Trophoblast cell (in vitro differentiated cells and primary cell): ENCODE results near the gene TXN.
"Not testable (repeated sequence)": the region's sequence is repeated elsewhere in the genome, so short reads cannot be mapped to it uniquely, and the experiment has no call there.

Experiments
- DNase-seq, 2 donors: peaks; one replicate each; pipeline ENCODE4 v3.0.0-alpha.2; 2016
- H2AFZ ChIP-seq: 2 replicates; pipeline ENCODE4 v1.6.1; 2013; ENCODE audit warnings: low read length, moderate library complexity, mild to moderate bottlenecking; ENCODE audit not compliant: insufficient read depth, poor library complexity
- H2AK5ac ChIP-seq: 2 replicates; pipeline ENCODE4 v1.6.1; 2013; ENCODE audit warnings: mild to moderate bottlenecking, low read length
- H2BK120ac ChIP-seq: 2 replicates; pipeline ENCODE4 v1.6.1; 2013; ENCODE audit warnings: low read length, mild to moderate bottlenecking, moderate library complexity; ENCODE audit not compliant: insufficient read depth, poor library complexity
- H2BK12ac ChIP-seq: 2 replicates; pipeline ENCODE4 v1.6.1; 2013; ENCODE audit warnings: mild to moderate bottlenecking, low read length, moderate library complexity
- H2BK5ac ChIP-seq: 2 replicates; pipeline ENCODE4 v1.6.1; 2013; ENCODE audit warnings: low read length, low read depth, moderate library complexity, mild to moderate bottlenecking; ENCODE audit not compliant: poor library complexity
- H3K14ac ChIP-seq: 2 replicates; pipeline ENCODE4 v1.6.1; 2013; ENCODE audit warnings: mild to moderate bottlenecking, low read length
- H3K18ac ChIP-seq: 2 replicates; pipeline ENCODE4 v1.6.1; 2013; ENCODE audit warnings: mild to moderate bottlenecking, low read length
- H3K23ac ChIP-seq: 2 replicates; pipeline ENCODE4 v1.6.1; 2013; ENCODE audit warnings: low read length
- H3K27ac ChIP-seq: 2 replicates; pipeline ENCODE4 v1.5.1; 2013; ENCODE audit warnings: low read depth, mild to moderate bottlenecking, inconsistent platforms, low read length, moderate library complexity
- H3K27me3 ChIP-seq: 2 replicates; pipeline ENCODE4 v1.6.1; 2013; ENCODE audit warnings: inconsistent platforms, mild to moderate bottlenecking, low read length, moderate library complexity; ENCODE audit not compliant: insufficient read depth
- H3K36me3 ChIP-seq, 2 experiments: 1 replicate in 1 of 2; 2 replicates in 1 of 2; pipeline ENCODE4 v1.6.1; 2013; ENCODE audit warnings: low read length in 2 of 2, mild to moderate bottlenecking in 2 of 2, moderate library complexity in 1 of 2; ENCODE audit not compliant: insufficient read depth in 2 of 2, control insufficient read depth in 1 of 2
- H3K4ac ChIP-seq: 2 replicates; pipeline ENCODE4 v1.6.1; 2013; ENCODE audit warnings: low read depth, mild to moderate bottlenecking, low read length, moderate library complexity
- H3K4me1 ChIP-seq, 2 experiments: 1 replicate in 1 of 2; 2 replicates in 1 of 2; pipeline ENCODE4 v1.6.1; 2013; ENCODE audit warnings: low read length in 2 of 2, mild to moderate bottlenecking in 2 of 2, moderate library complexity in 1 of 2; ENCODE audit not compliant: insufficient read depth in 2 of 2, control insufficient read depth in 1 of 2
- H3K4me2 ChIP-seq: 2 replicates; pipeline ENCODE4 v1.6.1; 2013; ENCODE audit warnings: inconsistent platforms, mild to moderate bottlenecking, low read length, moderate library complexity
- H3K4me3 ChIP-seq: 2 replicates; pipeline ENCODE4 v1.5.1; 2013; ENCODE audit warnings: mild to moderate bottlenecking, low read depth, low read length, inconsistent platforms
- H3K79me1 ChIP-seq: one replicate; pipeline ENCODE4 v1.6.1; 2013; ENCODE audit warnings: low read length
- H3K79me2 ChIP-seq: 2 replicates; pipeline ENCODE4 v1.6.1; 2013; ENCODE audit warnings: low read length, mild to moderate bottlenecking; ENCODE audit not compliant: control insufficient read depth, insufficient read depth, poor library complexity
- H3K9ac ChIP-seq: 2 replicates; pipeline ENCODE4 v1.6.1; 2013; ENCODE audit warnings: mild to moderate bottlenecking, low read length
- H3K9me3 ChIP-seq: 2 replicates; pipeline ENCODE4 v1.6.1; 2013; ENCODE audit warnings: low read depth, mild to moderate bottlenecking, control low read depth, inconsistent platforms, low read length; ENCODE audit not compliant: insufficient read depth
- H4K12ac ChIP-seq: 2 replicates; pipeline ENCODE4 v1.6.1; 2013; ENCODE audit warnings: low read depth, mild to moderate bottlenecking, low read length, moderate library complexity
- H4K8ac ChIP-seq: 2 replicates; pipeline ENCODE4 v1.6.1; 2013; ENCODE audit warnings: low read depth, mild to moderate bottlenecking, low read length, moderate library complexity
- H4K91ac ChIP-seq: one replicate; pipeline ENCODE4 v1.6.1; 2013; ENCODE audit warnings: low read depth, mild to moderate bottlenecking, low read length, moderate library complexity
- WGBS: extraction: QIAGEN DNeasy Blood & Tissue Kit; methylation state at CpG from one replicate; pipeline ENCODE4 v1.1.7; 2013; ENCODE audit warnings: missing lambda C conversion rate; ENCODE audit not compliant: insufficient read length, insufficient coverage; ENCODE audit errors: extremely low coverage; 5-methylcytosine and 5-hydroxymethylcytosine counted together

The TXN gene

GRCh38 chr9:110206389-110206788, 49.9 kb downstream of the TXN start:
- no peaks in the 10 kb centered on the region for H3K79me2 ChIP-seq
- H3K14ac ChIP-seq = no peak overlapping the region
- H3K27me3 ChIP-seq = no peaks in the 10 kb centered on the region
- no peak overlapping the region for H3K27ac ChIP-seq
- no peak overlapping the region for H4K91ac ChIP-seq
- DNase-seq = no peak
- H3K79me1 ChIP-seq = no peaks in the 10 kb centered on the region
- H3K4ac ChIP-seq = no peak overlapping the region
- no peak overlapping the region for H3K9ac ChIP-seq
- no peak overlapping the region for H4K12ac ChIP-seq
- no peaks in the 10 kb centered on the region for H3K36me3 ChIP-seq
- whole genome bisulfite sequencing = no CpG with 5 or more reads among the region's 1 CpG
- H2BK120ac ChIP-seq = no peak overlapping the region
- no peak overlapping the region for H3K18ac ChIP-seq
- H2AFZ ChIP-seq = no peak overlapping the region
- no peak overlapping the region for H3K23ac ChIP-seq
- H3K4me1 ChIP-seq = peaks cover 6 to 10% of the 10 kb centered on the region in 2 experiments
- H2BK12ac ChIP-seq = no peak overlapping the region
- peaks cover 3% of the 10 kb centered on the region for H3K9me3 ChIP-seq
- H3K4me3 ChIP-seq = no peak overlapping the region
- no peak overlapping the region for H3K4me2 ChIP-seq
- no peak overlapping the region for H2AK5ac ChIP-seq
- no peak overlapping the region for H4K8ac ChIP-seq
- H2BK5ac ChIP-seq = no peak overlapping the region

DNA sequence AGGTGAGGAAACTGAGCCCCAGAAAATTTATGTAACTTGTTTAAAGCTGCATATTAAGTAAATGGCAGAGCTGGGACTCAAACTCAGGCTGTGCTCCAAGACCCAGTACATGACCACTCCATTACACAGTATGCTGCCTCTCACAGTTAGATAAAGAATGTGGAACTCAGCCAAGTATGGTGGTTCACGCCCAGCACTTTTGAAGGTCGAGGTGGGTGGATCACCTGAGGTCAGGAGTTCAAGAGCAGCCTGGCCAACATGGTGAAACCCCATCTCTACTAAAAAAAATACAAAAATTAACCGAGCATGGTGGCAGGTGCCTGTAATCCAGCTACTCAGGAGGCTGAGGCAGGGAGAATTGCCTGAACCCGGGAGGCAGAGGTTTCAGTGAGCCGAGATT, 50.7 kb downstream of the TXN start:
- H2BK12ac ChIP-seq = not testable (repeated sequence)

DNA sequence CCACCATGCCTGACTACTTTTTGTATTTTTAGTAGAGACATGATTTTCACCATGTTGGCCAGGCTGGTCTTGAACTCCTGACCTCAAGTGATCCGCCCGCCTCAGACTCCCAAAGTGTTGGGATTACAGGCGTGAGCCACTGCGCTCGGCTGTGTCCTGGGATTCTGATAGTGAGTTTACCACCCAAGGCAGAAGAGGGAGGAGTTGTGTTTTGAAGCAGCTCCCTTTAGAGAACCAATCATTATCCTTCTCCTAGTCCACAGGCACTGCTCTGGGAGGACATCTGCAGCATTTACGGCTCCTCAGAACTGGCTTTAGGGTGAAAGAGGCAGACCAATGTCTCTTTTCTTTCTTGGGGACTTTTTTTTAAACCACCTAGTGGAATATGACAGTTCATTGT, 54.1 kb downstream of the TXN start:
- Histone ChIP-seq H2BK120ac (no peak overlapping the region), H3K9me3 (peaks cover 2% of the 10 kb centered on the region), H3K9ac (no peak overlapping the region), H3K36me3 (no peaks in the 10 kb centered on the region), H3K4ac (no peak overlapping the region), H3K79me1 (no peaks in the 10 kb centered on the region), H2BK5ac (no peak overlapping the region), H3K23ac (no peak overlapping the region), H2AK5ac (no peak overlapping the region), H3K14ac (no peak overlapping the region), H3K27me3 (no peaks in the 10 kb centered on the region), H3K27ac (no peak overlapping the region), H3K4me3 (no peak overlapping the region), H2BK12ac (no peak overlapping the region), H2AFZ (no peak overlapping the region), H4K12ac (no peak overlapping the region), H3K79me2 (no peaks in the 10 kb centered on the region), H4K8ac (no peak overlapping the region), H3K4me2 (no peak overlapping the region), H3K18ac (no peak overlapping the region), H3K4me1 (peaks cover 8 to 9% of the 10 kb centered on the region in 2 experiments), H4K91ac (no peak overlapping the region)
- no peak for DNase-seq
- WGBS = no CpG with 5 or more reads among the region's 6 CpGs

More for the DNA sequence above, 50.7 kb downstream of the TXN start:
- not testable (repeated sequence) for H3K23ac ChIP-seq, H3K27me3 ChIP-seq, H2AK5ac ChIP-seq, H4K12ac ChIP-seq, H3K4me1 ChIP-seq, H3K79me1 ChIP-seq, H3K4me3 ChIP-seq, H3K4me2 ChIP-seq, H2BK5ac ChIP-seq, H3K4ac ChIP-seq, H3K9ac ChIP-seq, H2AFZ ChIP-seq, H3K27ac ChIP-seq, DNase-seq, H3K18ac ChIP-seq, H4K8ac ChIP-seq, H3K14ac ChIP-seq, H2BK120ac ChIP-seq, H3K36me3 ChIP-seq, H3K79me2 ChIP-seq, H4K91ac ChIP-seq, H3K9me3 ChIP-seq
- no CpG with 5 or more reads among the region's 5 CpGs for WGBS

- no peak overlapping the region for H3K23ac ChIP-seq
- H3K4me2 ChIP-seq = no peak overlapping the region
- no peak overlapping the region for H2AK5ac ChIP-seq
- H2BK120ac ChIP-seq = no peak overlapping the region
- peaks cover 2% of the 10 kb centered on the region for H3K9me3 ChIP-seq
- H2BK12ac ChIP-seq = no peak overlapping the region
- no peak overlapping the region for H3K9ac ChIP-seq
- H4K91ac ChIP-seq = no peak overlapping the region
- no peak for DNase-seq
- H3K79me2 ChIP-seq = no peaks in the 10 kb centered on the region
- H3K27me3 ChIP-seq = no peaks in the 10 kb centered on the region
- no peak overlapping the region for H3K18ac ChIP-seq
- no peaks in the 10 kb centered on the region for H3K36me3 ChIP-seq
- no peak overlapping the region for H2BK5ac ChIP-seq
- peaks cover 5% of the 10 kb centered on the region for H3K79me1 ChIP-seq
- H4K12ac ChIP-seq = no peak overlapping the region
- H3K4me1 ChIP-seq = peaks cover 3 to 4% of the 10 kb centered on the region in 2 experiments
- no peak overlapping the region for H3K27ac ChIP-seq
- no peak overlapping the region for H3K4ac ChIP-seq
- no CpG with 5 or more reads among the region's 2 CpGs for WGBS
- no peak overlapping the region for H2AFZ ChIP-seq
- no peak overlapping the region for H3K4me3 ChIP-seq
- no peak overlapping the region for H4K8ac ChIP-seq
- H3K14ac ChIP-seq = no peak overlapping the region
Measured at GRCh38 chr9:110199643-110200042, 56.7 kb downstream of the TXN start.
